Activated CD4-positive, alpha-beta T cell treated with anti-CD3 and anti-CD28 coated beads, Interleukin-2, amount 10 ng/mL, durations not matched to agents 24 days and 14 days (primary cell): Measurements from ENCODE around the gene ADGB. TPM values are rescaled to one million over a fixed set of nuclear protein-coding genes. Genes with fewer than 3 reads are reported as not detected.

Experiments
- DNase-seq: peaks from one replicate; pipeline ENCODE4 v3.0.0; 2022
- H3K27ac Mint-ChIP-seq: one replicate; pipeline ENCODE4 v1.8.0; 2022; ENCODE audit warnings: mild to moderate bottlenecking, mixed read lengths
- H3K27me3 Mint-ChIP-seq: one replicate; pipeline ENCODE4 v1.8.0; 2022; ENCODE audit warnings: mixed read lengths
- H3K36me3 Mint-ChIP-seq: one replicate; pipeline ENCODE4 v1.8.0; 2022; ENCODE audit warnings: low read depth, mild to moderate bottlenecking, mixed read lengths
- H3K4me1 Mint-ChIP-seq: one replicate; pipeline ENCODE4 v1.8.0; 2021; ENCODE audit warnings: mixed read lengths
- H3K4me3 Mint-ChIP-seq: one replicate; pipeline ENCODE4 v1.8.0; 2022; ENCODE audit warnings: mild to moderate bottlenecking, moderate library complexity, mixed read lengths
- H3K9me3 Mint-ChIP-seq: one replicate; pipeline ENCODE4 v1.8.0; 2021; ENCODE audit warnings: mixed read lengths
- intact Hi-C: fragments of 100-400 bp; cut with micrococcal nuclease; formaldehyde crosslinking; loops from one replicate; pipeline ENCODE4 v1.15.1; 2023
- total RNA-seq: library from RNA; stranded (reverse); gene quantifications from 2 replicates; pipeline ENCODE4 v1.2.3, GENCODE V29; 2022

The ADGB gene
- total RNA-seq, 1 donor from 2014 or later = not detected

DNA sequence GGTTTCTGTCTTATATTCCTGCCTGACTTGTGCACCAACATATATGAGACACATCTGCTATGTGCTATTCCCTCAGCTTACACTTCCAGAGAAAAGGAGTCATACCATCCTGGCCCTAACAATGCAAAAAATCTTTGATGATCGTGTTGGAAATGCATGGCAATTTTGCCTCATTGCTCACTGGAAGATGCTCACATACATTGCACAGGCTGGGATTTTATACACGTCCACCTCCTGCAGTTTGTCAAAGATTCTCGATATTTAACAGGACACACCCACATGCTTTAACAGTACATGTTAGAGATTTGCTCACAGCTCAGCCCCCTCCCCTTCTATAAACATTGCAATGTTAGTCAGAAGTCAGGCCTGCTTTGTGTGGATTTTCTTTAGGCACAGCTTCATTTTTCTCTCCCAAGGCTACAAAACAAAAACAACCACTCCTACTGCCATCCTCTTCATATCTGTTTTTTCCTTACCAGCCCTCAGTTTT lies 66.1 kb downstream of the ADGB start:
- DNase-seq = no peak
- intact Hi-C loops = no loop called here
- Mint-ChIP-seq H3K4me3 (no peak overlapping the region), H3K9me3 (no peaks in the 10 kb centered on the region), H3K27ac (no peak overlapping the region), H3K4me1 (no peaks in the 10 kb centered on the region), H3K36me3 (no peaks in the 10 kb centered on the region), H3K27me3 (no peaks in the 10 kb centered on the region)

- Mint-ChIP-seq H3K27me3 (no peaks in the 10 kb centered on the region), H3K4me3 (no peak overlapping the region), H3K9me3 (no peaks in the 10 kb centered on the region), H3K27ac (no peak overlapping the region), H3K4me1 (no peaks in the 10 kb centered on the region), H3K36me3 (no peaks in the 10 kb centered on the region)
- intact Hi-C loops = no loop called here
- no peak for DNase-seq
These were observed 68.1 kb downstream of the ADGB start for GRCh38 chr6:146666909-146667308.

DNA sequence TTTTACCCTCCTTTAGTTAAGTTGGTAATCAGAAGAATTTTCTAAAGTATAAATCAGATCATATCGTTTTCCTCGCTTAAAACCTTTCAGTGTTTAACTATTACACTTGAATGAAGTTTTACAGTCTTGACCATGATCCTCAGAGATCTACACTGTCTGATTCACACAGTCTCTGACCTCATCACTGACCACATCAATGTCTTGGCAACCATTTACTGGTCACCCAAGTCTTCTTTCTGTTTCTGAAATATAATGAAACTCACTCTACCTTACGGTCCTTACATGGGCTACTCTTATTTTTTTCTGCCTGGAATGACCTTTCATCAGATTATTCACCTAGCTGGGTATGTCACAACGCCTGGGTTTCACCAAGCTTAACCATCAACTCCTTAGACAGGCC lies 71.4 kb downstream of the ADGB start:
- no peak for DNase-seq
- H3K9me3 Mint-ChIP-seq = no peaks in the 10 kb centered on the region

GRCh38 chr6:146673069-146673468 lies 74.3 kb downstream of the ADGB start:
- H3K27me3 Mint-ChIP-seq = no peaks in the 10 kb centered on the region
- DNase-seq = no peak
- H3K9me3 Mint-ChIP-seq = no peaks in the 10 kb centered on the region
- no peaks in the 10 kb centered on the region for H3K4me1 Mint-ChIP-seq
- no peaks in the 10 kb centered on the region for H3K36me3 Mint-ChIP-seq
- no peak overlapping the region for H3K27ac Mint-ChIP-seq
- intact Hi-C loops = no loop called here
- H3K4me3 Mint-ChIP-seq = no peak overlapping the region

More for the DNA sequence above, 71.4 kb downstream of the ADGB start:
- H3K27ac Mint-ChIP-seq = no peak overlapping the region
- H3K4me1 Mint-ChIP-seq = no peaks in the 10 kb centered on the region
- intact Hi-C loops = no loop called here
- no peaks in the 10 kb centered on the region for H3K36me3 Mint-ChIP-seq
- no peak overlapping the region for H3K4me3 Mint-ChIP-seq
- H3K27me3 Mint-ChIP-seq = no peaks in the 10 kb centered on the region

GRCh38 chr6:146679386-146679785 lies 80.6 kb downstream of the ADGB start:
- H3K4me3 Mint-ChIP-seq = no peak overlapping the region
- no peaks in the 10 kb centered on the region for H3K27me3 Mint-ChIP-seq
- H3K27ac Mint-ChIP-seq = no peak overlapping the region

DNA sequence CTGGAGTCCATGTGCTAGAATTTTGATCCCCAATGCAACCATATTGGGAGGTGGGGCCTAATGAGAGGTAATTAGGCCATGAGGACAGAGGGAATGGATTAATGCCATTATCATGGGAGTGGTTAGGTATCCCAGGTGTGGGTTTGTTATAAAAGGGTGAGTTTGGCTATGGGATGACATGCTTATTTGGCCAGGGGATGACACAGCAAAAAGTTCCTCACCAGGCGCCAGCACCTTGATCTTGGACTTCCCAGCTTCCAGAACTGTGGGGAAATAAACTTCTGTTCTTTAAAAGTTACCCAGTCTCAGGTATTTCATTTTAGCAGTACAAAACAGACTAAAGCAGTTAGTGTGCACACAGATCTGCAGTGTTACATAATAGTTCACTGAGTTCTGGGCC lies 84.1 kb downstream of the ADGB start:
- DNase-seq = no peak
- Mint-ChIP-seq H3K36me3 (no peaks in the 10 kb centered on the region), H3K9me3 (no peaks in the 10 kb centered on the region), H3K27ac (no peak overlapping the region), H3K27me3 (no peaks in the 10 kb centered on the region), H3K4me3 (no peak overlapping the region), H3K4me1 (no peaks in the 10 kb centered on the region)
- intact Hi-C loops = no loop called here

More at GRCh38 chr6:146679386-146679785, 80.6 kb downstream of the ADGB start:
- DNase-seq = no peak
- H3K4me1 Mint-ChIP-seq = no peaks in the 10 kb centered on the region
- no peaks in the 10 kb centered on the region for H3K9me3 Mint-ChIP-seq
- intact Hi-C loops = no loop called here
- no peaks in the 10 kb centered on the region for H3K36me3 Mint-ChIP-seq

GRCh38 chr6:146689806-146690205 lies 91.0 kb downstream of the ADGB start:
- H3K4me1 Mint-ChIP-seq = no peaks in the 10 kb centered on the region
- H3K36me3 Mint-ChIP-seq = no peaks in the 10 kb centered on the region
- DNase-seq = no peak
- H3K9me3 Mint-ChIP-seq = no peaks in the 10 kb centered on the region
- H3K4me3 Mint-ChIP-seq = no peak overlapping the region
- H3K27me3 Mint-ChIP-seq = no peaks in the 10 kb centered on the region
- H3K27ac Mint-ChIP-seq = no peak overlapping the region
- intact Hi-C loops = no loop called here

- Mint-ChIP-seq H3K4me3 (no peak overlapping the region), H3K4me1 (no peaks in the 10 kb centered on the region), H3K27ac (no peak overlapping the region), H3K36me3 (no peaks in the 10 kb centered on the region), H3K27me3 (peaks cover 2% of the 10 kb centered on the region), H3K9me3 (no peaks in the 10 kb centered on the region)
- intact Hi-C loops = no loop called here
- DNase-seq = no peak
These were observed 94.6 kb downstream of the ADGB start for GRCh38 chr6:146693342-146693741.

DNA sequence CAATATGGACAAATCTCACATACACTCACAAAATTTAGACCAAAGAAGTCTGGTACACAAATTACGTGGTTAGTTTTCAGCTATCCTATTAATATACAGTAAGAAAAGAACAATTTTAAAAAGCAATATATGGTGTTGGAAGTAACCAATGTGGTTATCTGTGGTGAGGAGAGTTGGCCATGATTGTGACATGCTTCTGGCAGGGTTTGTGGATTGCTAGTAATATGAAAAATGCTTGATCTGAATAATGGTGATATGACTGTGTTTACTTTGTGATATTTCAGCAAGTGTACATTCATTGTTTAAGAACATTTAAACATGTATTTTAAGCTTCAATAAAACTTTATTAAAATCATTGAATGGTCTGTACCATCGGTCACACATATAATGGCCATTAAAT lies 99.1 kb downstream of the ADGB start:
- H3K27me3 Mint-ChIP-seq = peaks cover 2% of the 10 kb centered on the region

DNA sequence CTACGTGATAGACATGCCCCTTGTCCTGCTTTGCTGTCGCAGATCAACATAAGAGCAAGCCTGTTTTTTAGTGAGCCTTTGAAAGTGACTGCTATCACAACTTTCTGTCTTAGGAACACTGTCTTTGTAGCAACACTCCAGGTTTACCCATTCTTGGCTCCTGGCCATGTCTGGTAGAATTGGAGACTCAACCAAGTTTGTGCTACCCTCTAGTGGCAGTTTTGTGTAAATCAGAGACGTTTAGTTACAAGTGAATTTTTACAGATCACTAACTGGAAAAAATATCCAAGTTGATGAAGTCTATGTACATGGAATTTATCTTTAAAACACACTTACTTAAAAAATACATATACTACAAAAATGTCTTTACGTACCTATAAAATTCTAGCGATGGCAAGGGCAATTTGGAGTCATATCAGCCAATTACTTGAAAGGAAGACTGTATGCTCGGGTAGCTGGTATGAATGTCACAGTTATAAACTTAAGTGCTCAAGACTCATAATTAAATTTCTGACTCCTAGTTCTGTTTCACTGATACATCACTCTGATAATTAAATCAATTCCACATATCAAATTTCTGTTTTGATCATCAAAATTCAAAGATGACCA lies 101.4 kb downstream of the ADGB start:
- no peaks in the 10 kb centered on the region for H3K4me1 Mint-ChIP-seq
- H3K4me3 Mint-ChIP-seq = no peak overlapping the region
- H3K27ac Mint-ChIP-seq = no peak overlapping the region
- H3K9me3 Mint-ChIP-seq = no peaks in the 10 kb centered on the region
- intact Hi-C loops = loop anchor here (1.0 kb wide), 1 partner anchor 771 kb away; no protein-coding TSS in a partner anchor
- H3K36me3 Mint-ChIP-seq = no peaks in the 10 kb centered on the region
- peak; percentile 73 for DNase-seq
- peaks cover 2% of the 10 kb centered on the region for H3K27me3 Mint-ChIP-seq

More for the DNA sequence above, 99.1 kb downstream of the ADGB start:
- no peaks in the 10 kb centered on the region for H3K36me3 Mint-ChIP-seq
- intact Hi-C loops = no loop called here
- H3K9me3 Mint-ChIP-seq = no peaks in the 10 kb centered on the region
- no peak overlapping the region for H3K27ac Mint-ChIP-seq
- no peaks in the 10 kb centered on the region for H3K4me1 Mint-ChIP-seq
- no peak overlapping the region for H3K4me3 Mint-ChIP-seq
- no peak for DNase-seq

- H3K9me3 Mint-ChIP-seq = no peaks in the 10 kb centered on the region
- intact Hi-C loops = no loop called here
These were observed 102.9 kb downstream of the ADGB start for GRCh38 chr6:146701632-146702031.

GRCh38 chr6:146709036-146709622 lies 110.4 kb downstream of the ADGB start:
- Mint-ChIP-seq H3K9me3 (no peaks in the 10 kb centered on the region), H3K27me3 (peaks cover 7% of the 10 kb centered on the region), H3K27ac (no peak overlapping the region), H3K4me3 (no peak overlapping the region), H3K36me3 (no peaks in the 10 kb centered on the region), H3K4me1 (no peaks in the 10 kb centered on the region)
- intact Hi-C loops = no loop called here
- DNase-seq = no peak

More at GRCh38 chr6:146701632-146702031, 102.9 kb downstream of the ADGB start:
- Mint-ChIP-seq H3K27me3 (peaks cover 2% of the 10 kb centered on the region), H3K4me1 (no peaks in the 10 kb centered on the region), H3K36me3 (no peaks in the 10 kb centered on the region), H3K27ac (no peak overlapping the region), H3K4me3 (no peak overlapping the region)
- no peak for DNase-seq

GRCh38 chr6:146719387-146719786 lies 120.6 kb downstream of the ADGB start:
- Mint-ChIP-seq H3K27ac (no peak overlapping the region), H3K36me3 (no peaks in the 10 kb centered on the region), H3K9me3 (no peaks in the 10 kb centered on the region), H3K4me1 (no peaks in the 10 kb centered on the region), H3K4me3 (no peak overlapping the region), H3K27me3 (no peaks in the 10 kb centered on the region)
- no peak for DNase-seq
- intact Hi-C loops = no loop called here

- Mint-ChIP-seq H3K9me3 (no peaks in the 10 kb centered on the region), H3K4me1 (no peaks in the 10 kb centered on the region), H3K4me3 (no peak overlapping the region), H3K27ac (no peak overlapping the region), H3K36me3 (no peaks in the 10 kb centered on the region), H3K27me3 (peaks cover 4% of the 10 kb centered on the region)
- no peak for DNase-seq
- intact Hi-C loops = no loop called here
These were observed 140.9 kb downstream of the ADGB start for GRCh38 chr6:146739696-146740095.

GRCh38 chr6:146741609-146742008 lies 142.8 kb downstream of the ADGB start:
- intact Hi-C loops = no loop called here
- Mint-ChIP-seq H3K4me1 (no peaks in the 10 kb centered on the region), H3K27ac (no peak overlapping the region), H3K36me3 (no peaks in the 10 kb centered on the region), H3K27me3 (peaks cover 3% of the 10 kb centered on the region), H3K9me3 (no peaks in the 10 kb centered on the region), H3K4me3 (no peak overlapping the region)
- no peak for DNase-seq
